SK-N-SH treated with all-trans-retinoic acid at 6 μM for 48 hours (cell line): Measurements from ENCODE around the gene TFF3.

Experiments used
- ATAC-seq: fragments of 200-7000 bp; cut with Tn5 transposase; 3 replicates; pipeline ENCODE4 v1.9.1; 2020; ENCODE audit warnings: mild to moderate bottlenecking, moderate library complexity
- ARNTL ChIP-seq: fragments of 450-650 bp; formaldehyde crosslinking; IDR thresholded peaks from 2 replicates; pipeline ENCODE4 v1.5.0; 2020; ENCODE audit warnings: low read depth, mild to moderate bottlenecking, moderate library complexity, borderline replicate concordance
- BACH2 ChIP-seq: fragments of 250-450 bp; sonication (Bioruptor Pico); IDR thresholded peaks from 2 replicates; pipeline ENCODE4 v1.9.0; 2021; ENCODE audit warnings: mild to moderate bottlenecking, borderline replicate concordance
- CSDC2 ChIP-seq: fragments of 250-450 bp; sonication (Bioruptor Pico); IDR thresholded peaks from 2 replicates; pipeline ENCODE4 v1.5.0; 2020; ENCODE audit warnings: mild to moderate bottlenecking, moderate library complexity
- CSRNP3 ChIP-seq: fragments of 250-450 bp; sonication (Bioruptor Pico); IDR thresholded peaks from 2 replicates; pipeline ENCODE4 v1.5.1; 2021; ENCODE audit warnings: mild to moderate bottlenecking, moderate library complexity
- ESRRG ChIP-seq: fragments of 250-450 bp; sonication (Bioruptor Pico); IDR thresholded peaks from 2 replicates; pipeline ENCODE4 v1.6.1; 2021; ENCODE audit warnings: mild to moderate bottlenecking
- GLIS3 ChIP-seq: fragments of 250-450 bp; sonication (Bioruptor Pico); IDR thresholded peaks from 2 replicates; pipeline ENCODE4 v1.5.0; 2020; ENCODE audit warnings: mild to moderate bottlenecking, moderate library complexity
- ISL1 ChIP-seq: fragments of 250-450 bp; sonication (Bioruptor Pico); IDR thresholded peaks from 2 replicates; pipeline ENCODE4 v2.1.2; 2022; ENCODE audit warnings: mild to moderate bottlenecking, moderate library complexity
- OSR1 ChIP-seq: fragments of 250-450 bp; sonication (Bioruptor Pico); IDR thresholded peaks from 2 replicates; pipeline ENCODE4 v1.8.0; 2022; ENCODE audit warnings: moderate library complexity, mild to moderate bottlenecking, inconsistent platforms
- POU6F1 ChIP-seq: fragments of 250-450 bp; sonication (Bioruptor Pico); IDR thresholded peaks from 2 replicates; pipeline ENCODE4 v1.8.0; 2021; ENCODE audit warnings: low read depth, mild to moderate bottlenecking, moderate library complexity, borderline replicate concordance
- PPARA ChIP-seq: fragments of 250-450 bp; sonication (Bioruptor Pico); IDR thresholded peaks from 2 replicates; pipeline ENCODE4 v1.5.0; 2020; ENCODE audit warnings: mild to moderate bottlenecking, borderline replicate concordance
- RARB ChIP-seq: fragments of 250-450 bp; sonication (Bioruptor Pico); IDR thresholded peaks from 2 replicates; pipeline ENCODE4 v1.8.0; 2021; ENCODE audit warnings: mild to moderate bottlenecking, moderate library complexity
- SNAI2 ChIP-seq: fragments of 250-450 bp; sonication (Bioruptor Pico); IDR thresholded peaks from 2 replicates; pipeline ENCODE4 v1.5.0; 2020; ENCODE audit warnings: mild to moderate bottlenecking, moderate library complexity
- TCF4 ChIP-seq: fragments of 250-450 bp; sonication (Bioruptor Pico); IDR thresholded peaks from 2 replicates; pipeline ENCODE4 v1.8.0; 2021; ENCODE audit warnings: mild to moderate bottlenecking, moderate library complexity, borderline replicate concordance
- TSHZ2 ChIP-seq: fragments of 250-450 bp; sonication (Bioruptor Pico); IDR thresholded peaks from 2 replicates; pipeline ENCODE4 v1.5.0; 2020; ENCODE audit warnings: mild to moderate bottlenecking, moderate library complexity
- ZC3H10 ChIP-seq: fragments of 250-450 bp; sonication (Bioruptor Pico); IDR thresholded peaks from 2 replicates; pipeline ENCODE4 v1.5.1; 2021; ENCODE audit warnings: mild to moderate bottlenecking, moderate library complexity
- ZFP3 ChIP-seq: fragments of 250-450 bp; sonication (Bioruptor Pico); IDR thresholded peaks from 2 replicates; pipeline ENCODE4 v1.5.0; 2020; ENCODE audit warnings: mild to moderate bottlenecking, moderate library complexity
- ZFP30 ChIP-seq: fragments of 450-650 bp; formaldehyde crosslinking; IDR thresholded peaks from 2 replicates; pipeline ENCODE4 v1.5.0; 2022; ENCODE audit warnings: mild to moderate bottlenecking, moderate library complexity
- ZNF565 ChIP-seq: fragments of 450-650 bp; formaldehyde crosslinking; conservative IDR thresholded peaks from 2 replicates; pipeline ENCODE4 v1.5.0; 2020; ENCODE audit warnings: low read depth, mild to moderate bottlenecking, moderate library complexity
- ZNF70 ChIP-seq: fragments of 450-650 bp; formaldehyde crosslinking; IDR thresholded peaks from 2 replicates; pipeline ENCODE4 v1.5.0; 2020; ENCODE audit warnings: mild to moderate bottlenecking, moderate library complexity
- ZNF8 ChIP-seq: fragments of 450-650 bp; formaldehyde crosslinking; IDR thresholded peaks from 2 replicates; pipeline ENCODE4 v1.5.0; 2020; ENCODE audit warnings: mild to moderate bottlenecking, moderate library complexity

Gene TFF3

GRCh38 chr21:42331660-42332059 lies 16.5 kb upstream of the TFF3 start:
- TF ChIP-seq TCF4 (CRISPR knock-in tag) (no peak), POU6F1 (no peak), BACH2 (CRISPR knock-in tag) (no peak), ZNF70 (CRISPR knock-in tag) (no peak), GLIS3 (CRISPR knock-in tag) (no peak), SNAI2 (CRISPR knock-in tag) (no peak), TSHZ2 (CRISPR knock-in tag) (no peak), RARB (no peak), ARNTL (no peak), PPARA (CRISPR knock-in tag) (no peak), ZFP30 (CRISPR knock-in tag) (no peak), CSRNP3 (CRISPR knock-in tag) (no peak), ISL1 (CRISPR knock-in tag) (no peak), ZNF565 (CRISPR knock-in tag) (no peak), ZNF8 (no peak), ESRRG (CRISPR knock-in tag) (no peak)
- ATAC-seq: no peak

GRCh38 chr21:42330380-42331371 lies 15.5 kb upstream of the TFF3 start:
- ATAC-seq: no peak
- TF ChIP-seq ZC3H10 (CRISPR knock-in tag) (no peak), CSRNP3 (CRISPR knock-in tag) (no peak), POU6F1 (no peak), OSR1 (CRISPR knock-in tag) (no peak), SNAI2 (CRISPR knock-in tag) (no peak), TSHZ2 (CRISPR knock-in tag) (no peak), ZFP30 (CRISPR knock-in tag) (no peak), RARB (no peak), CSDC2 (CRISPR knock-in tag) (no peak), ZFP3 (CRISPR knock-in tag) (no peak), ISL1 (CRISPR knock-in tag) (no peak), TCF4 (CRISPR knock-in tag) (no peak), ARNTL (no peak), ESRRG (CRISPR knock-in tag) (no peak), PPARA (CRISPR knock-in tag) (no peak), GLIS3 (CRISPR knock-in tag) (no peak), ZNF565 (CRISPR knock-in tag) (no peak)
- TF ChIP-seq, all 23 proteins: peak for 0
